PC-3 (cell line): ENCODE measurements around the gene ATXN7L1.

Experiments used
- CTCF ChIP-seq: fragments of 300-600 bp; sonication (generic); conservative IDR thresholded peaks from 2 replicates; pipeline ENCODE4 v1.5.1; 2017; ENCODE audit warnings: antibody characterized with exemption, low read depth, mild to moderate bottlenecking, low read length
- EZH2 ChIP-seq: fragments of 300-600 bp; sonication (generic); IDR thresholded peaks from one replicate; pipeline ENCODE4 v1.6.1; 2017; ENCODE audit warnings: antibody characterized with exemption, mild to moderate bottlenecking, low read length; ENCODE audit not compliant: unreplicated experiment
- EZH2phosphoT487 ChIP-seq: fragments of 300-600 bp; sonication (generic); IDR thresholded peaks from 2 replicates; pipeline ENCODE4 v1.6.1; 2018; ENCODE audit warnings: mild to moderate bottlenecking, antibody characterized with exemption, low read length, borderline replicate concordance

- TF ChIP-seq CTCF = no peak
- TF ChIP-seq EZH2phosphoT487 = no peak
- no peak for TF ChIP-seq EZH2
Measured at GRCh38 chr7:105765846-105766245, 110.6 kb downstream of the ATXN7L1 start.
